ENCODE measurements around the gene SLC25A20. TPM values are rescaled to one million over a fixed set of nuclear protein-coding genes. Genes with fewer than 3 reads are reported as not detected.

SLC25A20 gene
- polyA plus RNA-seq, 1 donor (not counting 4 experiments of a cell fraction or from before 2014, with no cell fraction given), result 22.4 TPM

GRCh38 chr3:48819234-48820221, 79.2 kb downstream of the SLC25A20 start:
- Histone ChIP-seq H3K9me3 (ENCODE audit: control insufficient read depth, low read depth, low read length) (no peaks in the 10 kb centered on the region), H4K20me1 (ENCODE audit: control insufficient read depth, extremely low read depth, insufficient read depth, low read length) (no peaks in the 10 kb centered on the region), H3K4me1 (ENCODE audit: control insufficient read depth, extremely low read depth, insufficient read depth, low read length) (peaks cover 11% of the 10 kb centered on the region), H2AFZ (ENCODE audit: control insufficient read depth, low read length) (no peak overlapping the region), H3K4me2 (ENCODE audit: control insufficient read depth, extremely low read depth, insufficient read depth, low read depth, low read length) (no peak overlapping the region), H3K9me1 (ENCODE audit: control insufficient read depth, extremely low read depth, insufficient read depth, low read length) (peaks cover 5% of the 10 kb centered on the region), H3K27ac (ENCODE audit: control insufficient read depth, insufficient read depth, low read length) (no peak overlapping the region), H3K79me2 (ENCODE audit: control insufficient read depth, insufficient read depth, low read length) (peaks cover 22% of the 10 kb centered on the region), H3K27me3 (ENCODE audit: control insufficient read depth, extremely low read depth, insufficient read depth, low read length) (no peaks in the 10 kb centered on the region), H3K9ac (ENCODE audit: control insufficient read depth, extremely low read depth, insufficient read depth, low read length) (no peak overlapping the region), H3K36me3 (ENCODE audit: control insufficient read depth in 2 of 2, extremely low read depth in 1 of 2, insufficient read depth in 2 of 2, low read length in 2 of 2) (no peaks in the 10 kb centered on the region), H3K4me3 (ENCODE audit: control insufficient read depth in 2 of 3, extremely low read depth in 1 of 3, insufficient read depth in 2 of 3, low read depth in 1 of 3, low read length in 3 of 3) (no peak overlapping the region)
- DNase-seq (ENCODE audit: low read depth, low spot score), result no peak
- TF ChIP-seq EZH2 (IDR thresholded peaks at IDR 0.05; ENCODE audit: low read length), result no peak
- no peak for TF ChIP-seq CTCF (optimal IDR thresholded peaks at IDR 0.05 in 1 of 3, IDR thresholded peaks at IDR 0.05 in 1 of 3, conservative IDR thresholded peaks at IDR 0.05 in 1 of 3; ENCODE audit: extremely low read depth in 1 of 3, insufficient read depth in 2 of 3, low read length in 3 of 3)
- dilution Hi-C loops (cut with MboI; ENCODE audit: extremely low pct_ligation_motif_present, low sequenced_read_pairs), result no loop called here
- no peak for FAIRE-seq

- TF ChIP-seq EZH2 (IDR thresholded peaks at IDR 0.05; ENCODE audit: low read length) (no peak), CTCF (optimal IDR thresholded peaks at IDR 0.05 in 1 of 3, IDR thresholded peaks at IDR 0.05 in 1 of 3, conservative IDR thresholded peaks at IDR 0.05 in 1 of 3; ENCODE audit: extremely low read depth in 1 of 3, insufficient read depth in 2 of 3, low read length in 3 of 3) (no peak)
- no peaks in the 10 kb centered on the region for H3K27me3 ChIP-seq (ENCODE audit: control insufficient read depth, extremely low read depth, insufficient read depth, low read length)
- no peak overlapping the region for H3K4me3 ChIP-seq (ENCODE audit: control insufficient read depth in 2 of 3, extremely low read depth in 1 of 3, insufficient read depth in 2 of 3, low read depth in 1 of 3, low read length in 3 of 3)
- no peak overlapping the region for H3K4me2 ChIP-seq (ENCODE audit: control insufficient read depth, extremely low read depth, insufficient read depth, low read depth, low read length)
- dilution Hi-C loops (cut with MboI; ENCODE audit: extremely low pct_ligation_motif_present, low sequenced_read_pairs), result no loop called here
- no peak overlapping the region for H3K27ac ChIP-seq (ENCODE audit: control insufficient read depth, insufficient read depth, low read length)
- DNase-seq (ENCODE audit: low read depth, low spot score) (no peak), FAIRE-seq (no peak)
- H3K9ac ChIP-seq (ENCODE audit: control insufficient read depth, extremely low read depth, insufficient read depth, low read length), result no peak overlapping the region
- H3K4me1 ChIP-seq (ENCODE audit: control insufficient read depth, extremely low read depth, insufficient read depth, low read length), result no peaks in the 10 kb centered on the region
- H3K9me3 ChIP-seq (ENCODE audit: control insufficient read depth, low read depth, low read length), result no peaks in the 10 kb centered on the region
- H2AFZ ChIP-seq (ENCODE audit: control insufficient read depth, low read length), result no peak overlapping the region
- peaks cover 17% of the 10 kb centered on the region for H3K79me2 ChIP-seq (ENCODE audit: control insufficient read depth, insufficient read depth, low read length)
- no peaks in the 10 kb centered on the region for H3K36me3 ChIP-seq (ENCODE audit: control insufficient read depth in 2 of 2, extremely low read depth in 1 of 2, insufficient read depth in 2 of 2, low read length in 2 of 2)
- H4K20me1 ChIP-seq (ENCODE audit: control insufficient read depth, extremely low read depth, insufficient read depth, low read length), result no peaks in the 10 kb centered on the region
- H3K9me1 ChIP-seq (ENCODE audit: control insufficient read depth, extremely low read depth, insufficient read depth, low read length), result no peaks in the 10 kb centered on the region
Measured at GRCh38 chr3:48811524-48811923, 87.2 kb downstream of the SLC25A20 start.

Other genes with a start within 250 kb of the SLC25A20 start
- 0.25 to 0.53 TPM (median 0.31 TPM) in 3 replicates for gene CELSR3, start 236.0 kb downstream of the SLC25A20 start, polyA plus RNA-seq
- 9.8 to 15.8 TPM (median 10.5 TPM) in 3 replicates for gene NCKIPSD, start 213.0 kb downstream of the SLC25A20 start, polyA plus RNA-seq
- gene IP6K2, start 181.7 kb downstream of the SLC25A20 start, polyA plus RNA-seq, result 94.3 to 124 TPM (median 110 TPM) in 3 replicates
- gene PRKAR2A, start 51.0 kb downstream of the SLC25A20 start, polyA plus RNA-seq, result 18.6 to 23.6 TPM (median 23.2 TPM) in 3 replicates
- 58.1 to 71.5 TPM (median 66.7 TPM) in 3 replicates for gene ARIH2, start 20.0 kb upstream of the SLC25A20 start, polyA plus RNA-seq
- gene P4HTM, start 91.4 kb upstream of the SLC25A20 start, polyA plus RNA-seq, result 0.93 to 1.1 TPM (median 0.99 TPM) in 3 replicates
- 61.5 to 90.9 TPM (median 77.4 TPM) in 3 replicates for gene WDR6, start 108.5 kb upstream of the SLC25A20 start, polyA plus RNA-seq
- 33.7 to 41.1 TPM (median 37.8 TPM) in 3 replicates for gene DALRD3, start 119.7 kb upstream of the SLC25A20 start, polyA plus RNA-seq
- 38.3 to 70.1 TPM (median 44.8 TPM) in 3 replicates for gene NDUFAF3, start 123.2 kb upstream of the SLC25A20 start, polyA plus RNA-seq
- 199 to 221 TPM (median 210 TPM) in 3 replicates for gene IMPDH2, start 130.5 kb upstream of the SLC25A20 start, polyA plus RNA-seq
- 60.4 to 79.5 TPM (median 71.2 TPM) in 3 replicates for gene QRICH1, start 195.2 kb upstream of the SLC25A20 start, polyA plus RNA-seq
- gene QARS1, start 205.9 kb upstream of the SLC25A20 start, polyA plus RNA-seq, result 131 to 177 TPM (median 162 TPM) in 3 replicates
- gene USP19, start 221.9 kb upstream of the SLC25A20 start, polyA plus RNA-seq, result 21.2 to 31.5 TPM (median 23.1 TPM) in 3 replicates
- 108 to 193 TPM (median 127 TPM) in 3 replicates for gene LAMB2, start 234.2 kb upstream of the SLC25A20 start, polyA plus RNA-seq